ENCODE data around the gene TBC1D22A.

- TF ChIP-seq POLR2A (IDR thresholded peaks at IDR 0.05) (no peak), CTCF (IDR thresholded peaks at IDR 0.05) (no peak)
Measured at GRCh38 chr22:47209040-47209514, 446.6 kb downstream of the TBC1D22A start.

Measured in upper lobe of left lung (tissue), 4 donors.